ENCODE measurements around the gene FBLIM1. TPM values are rescaled to one million over a fixed set of nuclear protein-coding genes. Genes with fewer than 3 reads are reported as not detected.
"Not testable (repeated sequence)": the region's sequence is repeated elsewhere in the genome, so short reads cannot be mapped to it uniquely, and the experiment has no call there.

Gene FBLIM1
- total RNA-seq, 1 donor from 2014 or later: 246 TPM

GRCh38 chr1:15810073-15810472 is 51.5 kb downstream of the FBLIM1 start:
- H3K4me3 ChIP-seq (ENCODE audit: low read depth, low read length): no peak overlapping the region
- DNase-seq (ENCODE audit: low read depth): no peak
- no peak for TF ChIP-seq CTCF (conservative IDR thresholded peaks at IDR 0.05; ENCODE audit: low read depth, low read length)

GRCh38 chr1:15816674-15817073 is 58.1 kb downstream of the FBLIM1 start:
- no peak overlapping the region for H3K4me3 ChIP-seq (ENCODE audit: low read depth, low read length)
- no peak for DNase-seq (ENCODE audit: low read depth)
- TF ChIP-seq CTCF (conservative IDR thresholded peaks at IDR 0.05; ENCODE audit: low read depth, low read length): no peak

GRCh38 chr1:15820478-15820877 is 61.9 kb downstream of the FBLIM1 start:
- DNase-seq (ENCODE audit: low read depth): no peak
- H3K4me3 ChIP-seq (ENCODE audit: low read depth, low read length): no peak overlapping the region
- TF ChIP-seq CTCF (conservative IDR thresholded peaks at IDR 0.05; ENCODE audit: low read depth, low read length): no peak

GRCh38 chr1:15825800-15826199 is 67.2 kb downstream of the FBLIM1 start:
- DNase-seq (ENCODE audit: low read depth): no peak
- H3K4me3 ChIP-seq (ENCODE audit: low read depth, low read length): no peak overlapping the region
- no peak for TF ChIP-seq CTCF (conservative IDR thresholded peaks at IDR 0.05; ENCODE audit: low read depth, low read length)

GRCh38 chr1:15826810-15827507 is 68.4 kb downstream of the FBLIM1 start:
- no peak overlapping the region for H3K4me3 ChIP-seq (ENCODE audit: low read depth, low read length)
- TF ChIP-seq CTCF (conservative IDR thresholded peaks at IDR 0.05; ENCODE audit: low read depth, low read length): no peak
- DNase-seq (ENCODE audit: low read depth): no peak

GRCh38 chr1:15827567-15827966 is 69.0 kb downstream of the FBLIM1 start:
- DNase-seq (ENCODE audit: low read depth): not testable (repeated sequence)

GRCh38 chr1:15828931-15829330 is 70.3 kb downstream of the FBLIM1 start:
- H3K4me3 ChIP-seq (ENCODE audit: low read depth, low read length); DNase-seq (ENCODE audit: low read depth): not testable (repeated sequence)

More at GRCh38 chr1:15827567-15827966, 69.0 kb downstream of the FBLIM1 start:
- H3K4me3 ChIP-seq (ENCODE audit: low read depth, low read length): not testable (repeated sequence)

- no peak overlapping the region for H3K4me3 ChIP-seq (ENCODE audit: low read depth, low read length)
- no peak for TF ChIP-seq CTCF (conservative IDR thresholded peaks at IDR 0.05; ENCODE audit: low read depth, low read length)
- DNase-seq (ENCODE audit: low read depth): no peak
Measured at GRCh38 chr1:15830258-15830657, 71.7 kb downstream of the FBLIM1 start.
